Embryonic facial prominence (tissue), 1 donor: ENCODE results near the gene DGKD.
"Not testable (repeated sequence)": the region's sequence is repeated elsewhere in the genome, so short reads cannot be mapped to it uniquely, and the experiment has no call there.

ENCODE experiments used
- DNase-seq: peaks from one replicate; pipeline ENCODE4 v3.0.0-alpha.2; 2016; ENCODE audit errors: extremely low spot score

DGKD gene

DNA sequence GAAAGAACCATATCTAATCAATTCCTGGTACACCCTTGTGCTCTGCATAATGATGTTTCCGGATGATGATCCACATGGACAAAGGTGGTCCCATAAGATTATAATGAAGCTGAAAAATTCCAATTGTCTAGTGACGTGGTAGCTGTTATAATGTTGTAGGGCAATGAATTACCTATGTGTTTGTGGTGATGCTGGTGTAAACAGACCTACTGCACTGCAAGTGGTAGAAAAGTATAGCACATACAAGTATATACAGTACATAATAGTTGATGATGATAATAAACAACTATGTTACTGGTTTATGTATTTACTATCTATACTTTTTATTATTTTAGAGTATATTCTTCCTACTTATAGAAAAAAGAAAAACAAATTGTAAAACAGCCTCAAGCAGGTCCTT, 8.4 kb downstream of the DGKD start:
- no peak for DNase-seq

DNA sequence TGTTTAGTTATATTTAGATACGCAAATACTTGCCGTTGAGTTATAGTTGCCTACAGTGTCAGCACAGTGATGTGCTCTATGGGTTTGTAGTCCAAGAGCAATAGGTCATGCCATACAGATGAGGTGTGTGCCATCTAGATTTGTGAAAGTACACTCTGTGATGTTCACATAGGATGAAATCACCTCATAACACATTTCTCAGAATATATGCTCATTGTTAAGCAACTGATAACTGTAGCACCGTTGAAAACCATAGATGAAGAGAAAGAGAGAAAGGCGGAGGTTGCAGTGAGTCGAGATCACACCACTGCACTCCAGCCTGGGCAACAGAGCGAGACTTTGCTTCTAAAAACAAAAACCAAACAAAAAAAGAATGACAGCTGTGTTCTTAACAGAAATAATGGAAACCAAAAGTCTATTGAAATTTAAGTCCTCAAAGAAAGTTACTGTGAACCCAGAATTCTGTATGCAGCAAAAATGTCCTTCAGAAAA, 9.5 kb downstream of the DGKD start:
- DNase-seq = no peak

DNA sequence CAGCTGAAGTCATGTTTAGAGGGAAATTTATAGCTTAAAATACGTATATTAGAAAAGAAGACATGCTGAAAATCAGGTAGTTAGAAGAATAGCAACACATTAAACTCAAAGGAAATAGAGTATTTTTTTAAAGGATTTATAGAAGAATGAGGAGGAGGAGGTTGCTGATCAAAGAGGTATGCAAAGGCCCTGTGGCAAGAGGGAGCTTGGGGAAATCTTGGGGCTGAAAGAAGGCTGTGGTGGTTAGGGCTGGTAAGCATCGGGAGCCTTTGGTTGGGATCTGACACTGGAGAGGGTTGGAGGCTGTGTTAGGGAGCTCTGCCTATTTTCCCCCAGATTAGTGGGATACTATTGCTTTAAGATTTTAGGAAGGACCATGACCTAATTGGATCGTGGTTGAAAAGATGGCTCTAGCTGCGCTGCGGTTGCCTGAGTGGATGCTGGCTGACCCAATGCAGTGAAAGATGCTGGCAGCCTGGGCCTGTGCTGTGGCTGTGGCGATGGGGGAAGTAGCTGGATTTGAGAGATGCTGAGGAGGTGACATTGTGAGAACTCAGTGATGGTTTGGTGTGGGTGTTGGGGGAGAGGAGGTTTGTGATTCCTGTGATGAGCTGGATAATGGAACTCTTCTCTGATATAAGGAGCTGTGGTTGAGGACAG, 11.7 kb downstream of the DGKD start:
- DNase-seq = no peak

DNA sequence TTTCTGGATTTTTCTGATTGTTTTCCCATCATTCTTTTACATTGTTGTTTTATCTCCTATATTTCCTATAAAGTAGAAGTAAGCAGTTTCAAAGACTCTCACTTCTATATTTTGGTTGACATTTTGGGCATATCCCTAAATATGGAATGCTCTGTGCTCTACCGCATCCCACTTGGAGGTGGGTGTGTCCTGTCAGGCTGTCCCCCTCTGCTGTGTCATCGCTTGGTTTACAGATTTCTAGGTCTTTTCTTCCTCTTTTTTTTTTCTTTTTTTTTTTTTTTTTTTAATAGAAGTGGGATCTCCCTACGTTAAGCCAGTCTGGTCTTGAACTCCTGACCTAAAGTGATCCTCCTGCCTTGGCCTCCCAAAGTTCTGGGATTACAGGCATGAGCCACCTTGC, 13.3 kb downstream of the DGKD start:
- no peak for DNase-seq

DNA sequence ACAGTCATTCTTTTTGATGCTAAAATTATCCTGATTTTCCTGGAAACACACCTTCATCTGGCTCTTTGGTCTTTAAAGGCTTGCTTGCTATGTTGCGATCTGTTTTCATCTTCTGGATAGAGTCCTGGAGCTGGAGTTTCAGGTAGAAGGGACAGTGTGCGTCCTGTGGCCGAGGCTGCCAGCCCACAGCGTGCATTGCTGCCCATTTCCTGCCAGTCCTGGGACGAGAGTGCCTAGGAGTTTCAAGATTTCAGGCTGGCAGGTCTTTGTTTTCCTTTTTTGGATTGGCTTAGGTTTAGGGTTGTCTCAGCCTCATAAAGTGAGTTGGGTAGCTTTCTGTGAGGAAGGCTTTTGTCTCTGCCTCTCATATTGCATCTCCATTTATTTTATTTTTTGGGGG, 14.5 kb downstream of the DGKD start:
- DNase-seq = no peak

DNA sequence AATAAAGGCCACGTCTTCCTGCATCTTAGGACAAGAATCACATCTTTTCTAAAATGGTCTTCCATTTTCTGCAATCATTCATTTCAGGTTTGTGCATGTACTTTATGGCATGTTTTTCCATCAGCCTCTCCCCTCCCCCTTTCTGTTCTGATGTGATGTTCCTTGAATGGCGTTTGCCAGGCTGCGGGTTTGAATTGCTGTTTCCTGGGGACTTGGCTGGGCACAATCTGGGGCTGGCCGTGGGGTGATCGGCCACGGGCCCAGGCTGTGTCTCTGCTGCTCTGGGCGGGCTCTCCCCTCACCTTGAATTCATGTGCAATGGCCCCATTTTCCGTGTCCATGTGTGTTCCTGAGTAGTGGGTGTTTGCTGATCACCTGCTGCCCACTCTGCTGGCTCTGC, 15.2 kb downstream of the DGKD start:
- DNase-seq = no peak

DNA sequence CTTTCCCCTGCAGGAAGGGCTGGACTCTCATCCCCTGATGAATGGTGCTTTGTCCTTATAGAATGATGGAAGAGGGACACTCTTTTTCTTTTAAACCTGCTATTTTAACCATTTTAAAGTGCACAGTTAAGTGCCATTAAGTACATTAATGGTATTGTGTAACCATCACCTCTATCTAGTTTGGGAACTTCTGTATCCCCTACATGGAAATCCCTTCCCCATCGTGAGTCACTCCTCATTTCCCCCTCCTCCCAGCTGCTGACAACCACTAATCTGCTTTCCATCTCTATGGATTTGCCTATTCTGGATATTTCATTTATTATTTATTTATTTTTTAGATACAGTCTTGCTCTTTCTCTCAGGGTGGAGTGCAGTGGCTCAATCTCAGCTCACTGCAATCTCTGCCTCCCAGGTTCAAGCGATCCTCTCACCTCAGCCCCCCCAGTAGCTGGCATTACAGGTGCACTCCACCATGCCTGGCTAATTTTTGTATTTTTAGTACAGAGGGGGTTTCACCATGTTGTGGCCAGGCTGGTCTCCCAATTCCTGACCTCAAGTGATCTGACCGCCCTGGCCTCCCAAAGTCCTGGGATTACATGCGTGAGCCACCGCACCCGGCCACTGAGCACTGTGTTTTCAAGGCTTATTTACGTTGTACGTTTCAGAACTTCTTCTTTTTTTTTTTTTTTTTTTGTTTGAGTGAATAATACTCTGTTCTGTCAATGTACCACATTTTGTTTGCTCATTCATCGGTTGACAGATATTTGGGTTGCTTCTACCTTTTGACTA, 15.8 kb downstream of the DGKD start:
- no peak for DNase-seq

DNA sequence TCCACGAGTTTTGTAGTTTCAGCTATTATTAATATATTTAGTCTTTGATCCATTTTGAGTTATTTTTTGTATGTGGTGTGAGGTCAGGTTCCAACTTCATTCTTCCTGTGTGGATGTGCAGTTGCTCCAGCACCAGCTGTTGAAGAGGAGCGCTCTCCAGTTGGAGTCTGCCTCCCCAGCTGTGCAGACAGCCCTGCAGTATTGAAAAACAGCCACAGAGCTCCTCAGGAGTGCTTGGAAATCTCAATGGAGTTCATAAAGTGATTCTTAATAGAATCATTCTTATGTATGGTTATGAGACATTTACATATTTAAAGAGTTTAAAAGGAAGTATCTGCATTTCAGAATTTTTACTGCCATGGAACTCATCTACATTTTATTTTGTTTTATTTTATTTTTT, 17.3 kb downstream of the DGKD start:
- no peak for DNase-seq

DNA sequence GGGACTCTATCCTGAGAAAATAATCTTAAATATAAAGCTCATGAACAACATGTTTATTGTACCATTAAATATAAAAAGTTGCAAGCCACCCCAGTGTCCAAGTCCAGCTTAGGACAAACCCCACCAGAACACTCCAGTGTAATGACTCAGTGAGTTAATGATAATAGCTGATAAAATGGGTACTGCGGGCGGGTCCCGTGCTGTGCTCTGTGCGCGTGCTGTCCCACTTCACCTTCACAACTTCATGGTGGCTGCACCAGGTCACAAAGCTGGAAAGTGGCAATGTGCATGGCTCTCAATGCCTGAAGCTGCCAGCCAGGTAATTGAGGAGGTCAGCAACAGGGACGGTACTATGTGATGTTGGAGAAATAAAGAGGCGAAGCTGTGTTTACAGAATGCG, 18.6 kb downstream of the DGKD start:
- DNase-seq = no peak

DNA sequence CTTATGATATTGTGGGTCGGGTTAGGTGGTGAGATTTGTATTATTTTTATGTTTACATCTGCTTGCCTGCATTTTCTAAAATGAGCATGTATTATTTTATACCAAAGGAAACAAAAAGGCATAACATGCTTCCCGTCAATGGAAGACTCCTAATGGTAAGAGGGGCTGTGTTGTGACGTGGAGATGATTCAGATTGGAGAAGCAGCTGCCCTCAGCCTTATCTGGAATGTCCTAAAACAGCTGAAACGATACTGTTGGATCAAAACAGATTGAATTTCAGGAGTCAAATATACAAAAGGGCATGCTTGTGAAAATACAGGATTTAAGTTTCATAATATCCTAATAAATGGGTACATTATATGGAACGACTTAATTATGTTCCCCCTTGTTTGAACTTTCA, 19.0 kb downstream of the DGKD start:
- no peak for DNase-seq

DNA sequence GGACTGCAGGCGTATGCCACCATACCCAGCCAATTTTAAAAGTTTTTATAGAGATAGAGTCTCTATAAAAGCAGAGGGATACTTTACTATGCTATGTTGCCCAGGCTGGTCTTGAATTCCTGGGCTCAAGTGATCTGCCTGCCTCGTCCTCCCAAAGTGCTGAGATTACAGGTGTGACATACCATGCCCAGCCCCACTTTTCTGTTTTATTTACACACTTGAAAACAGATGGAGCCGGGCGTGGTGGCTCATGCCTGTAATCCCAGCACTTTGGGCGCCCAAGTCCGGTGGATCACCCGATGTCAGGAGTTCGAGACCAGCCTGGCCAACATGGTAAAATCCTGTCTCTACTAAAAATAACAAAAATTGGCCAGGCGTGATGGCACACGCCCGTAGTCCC, 20.5 kb downstream of the DGKD start:
- DNase-seq = not testable (repeated sequence)

DNA sequence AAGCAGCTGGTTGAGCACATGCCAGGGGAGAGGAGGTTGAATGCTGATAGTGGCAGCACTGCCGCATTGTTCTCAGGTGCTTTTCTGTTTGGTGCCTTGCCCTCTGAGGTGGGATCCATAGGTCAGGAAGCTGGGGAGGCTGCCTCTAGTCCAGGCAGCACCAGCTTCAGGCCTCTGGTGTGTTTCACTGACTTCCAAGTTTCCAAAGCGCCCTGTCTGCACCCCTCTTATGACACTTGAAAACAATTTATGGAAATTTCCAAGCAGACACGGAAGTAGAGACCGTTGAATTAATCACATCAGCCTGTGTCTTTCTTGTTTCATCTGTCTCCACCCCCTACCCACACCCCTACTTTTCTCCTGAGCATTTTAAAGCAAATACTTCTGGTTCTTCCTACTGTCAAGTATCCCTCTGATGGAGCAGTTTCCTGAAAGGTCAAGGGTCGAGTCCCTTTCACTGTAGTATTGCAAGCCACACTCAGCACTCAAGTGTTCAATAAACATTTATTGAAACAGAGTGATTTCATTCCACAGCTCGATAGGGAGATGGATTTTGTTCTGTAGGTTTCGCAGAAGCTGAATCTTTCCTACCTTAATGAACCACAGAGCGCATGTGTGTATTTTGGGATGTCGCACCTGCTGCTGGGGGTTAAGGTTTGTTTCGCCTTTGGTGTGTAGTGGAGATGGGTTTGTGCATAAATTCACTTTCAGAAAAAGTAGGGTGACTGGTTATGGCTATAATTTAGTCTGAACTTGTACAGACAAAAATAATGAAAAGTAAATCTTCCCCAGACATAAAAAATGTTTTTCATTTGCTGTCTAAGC, 21.4 kb downstream of the DGKD start:
- no peak for DNase-seq

DNA sequence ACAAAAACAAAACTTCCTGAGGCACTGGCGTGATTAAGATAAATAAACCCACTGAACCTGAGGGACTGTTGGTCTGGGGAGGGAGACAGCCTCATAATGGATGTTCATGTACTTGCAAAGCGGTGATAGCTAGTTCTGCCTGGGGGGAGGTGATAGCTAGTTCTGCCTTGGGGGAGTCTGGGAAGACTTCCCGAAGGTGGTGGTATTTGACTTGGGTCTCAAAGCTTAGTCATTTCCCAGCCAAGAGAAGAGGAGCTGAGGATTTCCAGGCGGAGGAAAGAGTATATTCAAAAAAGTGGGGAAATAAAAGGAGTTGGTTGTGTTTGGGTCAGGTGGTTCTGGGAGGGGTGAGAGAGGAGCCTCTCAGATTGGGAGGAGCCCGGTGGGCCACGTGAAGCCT, 24.7 kb downstream of the DGKD start:
- DNase-seq = no peak

DNA sequence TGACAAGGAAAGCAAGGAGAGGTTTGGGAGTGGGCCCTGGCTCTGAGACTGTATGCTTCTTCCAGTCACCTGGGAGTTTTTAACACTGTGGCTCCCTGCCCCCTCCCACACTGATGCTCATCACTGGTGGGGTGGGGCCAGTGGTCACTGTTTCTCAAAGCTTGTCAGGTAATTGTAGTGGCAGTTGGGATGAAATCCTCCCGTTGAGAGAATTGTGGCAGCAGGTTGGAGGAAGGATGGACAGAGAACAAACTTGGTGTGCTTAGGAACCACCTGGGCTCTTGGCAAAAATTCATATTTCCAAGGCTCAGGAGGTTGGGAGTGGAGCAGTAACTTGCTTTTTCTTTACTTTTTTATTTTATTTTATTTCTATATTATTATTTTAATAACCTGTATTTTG, 25.1 kb downstream of the DGKD start:
- DNase-seq = no peak

DNA sequence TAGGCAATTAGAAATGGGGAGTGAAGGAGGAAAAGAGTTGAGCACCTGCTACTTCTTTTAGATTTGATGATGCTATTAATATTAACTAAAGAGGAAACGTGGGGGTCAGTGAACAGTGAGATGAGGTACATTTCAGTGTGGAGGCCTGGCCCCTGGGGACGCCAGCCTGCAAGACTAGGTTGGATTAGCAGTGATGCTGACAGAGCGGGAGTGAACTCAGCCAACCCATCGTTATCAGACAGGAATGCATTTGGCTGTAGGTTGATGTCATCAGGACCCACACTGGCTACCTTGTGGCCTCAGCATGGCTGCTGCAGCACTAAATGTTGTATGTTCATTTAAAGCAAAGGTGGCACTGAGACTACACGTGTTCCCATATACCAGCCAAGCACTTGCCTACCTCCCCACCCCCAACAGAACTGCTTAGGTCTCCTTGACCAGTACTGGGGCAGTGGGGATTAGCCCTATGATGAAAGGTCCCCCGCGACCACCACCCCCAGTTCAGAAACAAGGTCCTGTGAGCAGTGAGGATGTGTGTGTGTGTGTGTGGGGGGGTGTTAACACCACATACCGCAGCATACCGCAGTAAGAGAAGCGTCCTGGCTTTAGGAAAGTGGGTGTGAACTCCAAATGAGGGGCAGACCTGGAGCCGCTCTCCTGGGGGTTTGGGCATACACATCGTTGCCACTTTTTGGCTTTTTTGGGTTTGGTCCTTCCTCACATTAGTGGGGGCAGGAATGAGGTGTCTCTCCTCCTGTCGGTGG, 26.0 kb downstream of the DGKD start:
- DNase-seq = no peak

DNA sequence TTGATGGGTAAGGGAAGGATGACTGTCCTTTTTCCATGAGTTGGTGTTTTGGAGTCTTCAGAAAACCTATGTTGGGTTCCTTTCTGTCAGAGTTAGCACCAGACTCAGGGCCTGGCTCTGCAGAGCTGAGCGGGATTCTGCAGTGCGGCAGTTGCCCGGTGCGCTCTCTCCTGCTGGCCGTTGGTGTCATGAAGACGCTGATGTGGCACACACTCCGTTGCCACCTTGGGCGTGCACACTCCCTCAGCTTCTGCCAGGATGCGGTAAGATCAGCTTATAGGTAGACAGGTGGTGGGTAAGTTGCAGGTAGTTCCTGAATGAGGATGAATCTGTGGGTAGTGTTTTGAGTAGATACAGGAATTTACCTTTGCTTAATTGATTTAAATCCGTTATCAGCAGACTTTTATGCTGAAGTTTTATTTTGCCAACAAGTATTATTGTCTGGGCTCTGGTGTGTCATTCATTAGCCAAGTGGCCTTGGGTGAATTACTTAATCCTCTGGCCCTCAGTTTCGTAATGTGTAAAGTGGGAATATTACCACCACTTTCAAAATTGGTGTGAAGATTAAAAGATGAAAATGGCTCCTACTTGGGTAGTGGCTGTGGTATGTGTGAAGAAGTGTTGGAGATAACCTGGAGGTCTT, 26.8 kb downstream of the DGKD start:
- no peak for DNase-seq

DNA sequence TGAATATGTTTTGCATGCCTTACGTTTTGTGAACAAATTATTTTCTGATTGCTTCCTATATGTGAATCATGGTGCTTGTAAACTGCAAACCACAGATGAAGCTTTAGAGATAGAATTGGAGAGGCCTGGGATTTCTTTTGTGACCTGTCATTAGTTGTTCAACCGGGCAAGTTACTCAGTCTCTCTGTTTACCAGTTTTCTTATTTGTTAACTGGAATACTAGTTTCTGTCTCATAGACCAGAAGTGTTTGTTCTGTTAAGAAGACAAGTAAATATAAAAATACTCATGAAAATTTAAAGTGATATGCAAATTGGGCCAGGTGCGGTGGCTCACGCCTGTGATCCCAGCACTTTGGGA, 27.3 kb downstream of the DGKD start:
- no peak for DNase-seq

DNA sequence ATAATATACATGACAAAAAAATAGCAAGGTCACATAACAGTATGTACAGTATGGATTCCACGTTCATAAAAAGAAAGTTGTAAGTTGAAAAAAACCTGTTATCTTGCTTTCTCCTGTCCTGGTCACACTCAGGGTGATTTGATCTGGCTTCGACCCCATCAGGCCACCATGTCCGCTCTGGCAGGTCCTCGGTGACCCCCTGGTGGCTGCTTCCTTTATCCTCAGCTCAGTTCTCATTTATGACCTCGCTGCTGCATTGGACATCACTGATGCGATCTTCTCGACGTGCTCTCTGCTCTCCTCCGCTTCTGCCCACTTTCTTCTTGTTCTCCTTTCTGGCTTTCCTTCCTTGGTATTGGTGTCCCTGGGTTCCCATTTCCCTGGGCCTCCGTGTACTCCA, 29.7 kb downstream of the DGKD start:
- DNase-seq = no peak

DNA sequence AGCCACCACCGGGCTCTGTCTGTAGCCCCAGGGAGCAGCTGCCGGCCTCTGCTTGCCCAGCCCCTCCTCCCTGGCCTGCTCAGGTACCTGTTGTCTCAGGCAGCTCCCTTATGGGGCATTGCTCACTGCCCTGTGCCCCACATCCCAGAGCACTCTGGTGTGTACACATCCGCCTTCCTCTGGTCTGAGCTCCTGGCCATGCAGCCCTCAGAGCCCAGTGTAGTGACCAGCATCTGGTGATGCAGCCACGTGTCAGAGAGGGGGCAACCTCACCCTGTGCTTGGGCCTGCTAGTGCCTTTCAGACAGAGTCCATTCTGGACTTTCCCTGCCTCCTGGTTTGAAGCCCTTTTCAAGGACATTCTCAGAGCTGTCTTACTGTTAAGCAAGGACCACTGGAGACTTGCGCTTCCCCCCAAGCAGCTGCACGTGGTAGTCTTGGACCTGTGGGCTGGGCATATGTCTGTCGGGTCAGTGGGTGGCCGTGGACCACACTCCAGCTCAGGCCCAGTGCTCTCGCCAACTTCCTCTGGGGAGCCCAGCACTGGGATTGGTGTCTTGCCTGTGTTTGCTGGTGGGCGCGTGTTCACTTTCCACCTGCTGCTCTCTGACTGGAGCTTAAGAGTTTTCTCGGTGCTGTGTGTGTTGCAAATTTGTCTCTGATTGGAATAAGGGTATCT, 30.7 kb downstream of the DGKD start:
- no peak for DNase-seq

DNA sequence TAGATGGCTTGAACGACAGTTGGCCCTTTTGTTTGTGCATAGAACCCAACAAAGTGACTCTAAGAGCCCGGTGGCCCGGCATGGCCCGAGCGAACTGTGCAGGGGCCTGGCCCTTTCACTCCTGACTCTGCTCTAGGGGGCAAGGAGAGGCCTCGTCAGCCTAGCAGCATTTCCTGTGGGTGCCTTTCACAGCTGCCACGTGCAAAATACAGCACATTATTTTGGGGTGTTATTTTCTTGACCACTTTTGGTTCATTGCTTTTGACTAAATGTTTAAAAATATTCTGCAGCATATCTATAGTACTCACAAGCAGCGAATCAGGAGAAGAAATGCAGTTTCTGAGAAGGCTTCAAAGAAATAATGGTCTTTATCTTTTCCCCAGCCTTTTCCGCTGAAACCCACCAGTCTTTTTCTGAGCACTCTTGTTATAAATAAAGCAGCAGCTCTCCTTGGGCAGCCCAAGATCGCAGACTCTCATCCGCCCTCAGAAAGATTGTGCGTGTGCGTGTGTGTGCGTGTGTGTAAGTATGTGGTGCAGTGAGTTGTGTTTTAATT, 31.3 kb downstream of the DGKD start:
- DNase-seq = no peak
